GM18526 (cell line): ENCODE results near the gene THEM5.

Experiments
- POLR2A ChIP-seq: IDR thresholded peaks from 3 replicates; pipeline ENCODE4 v1.6.1; 2011; ENCODE audit not compliant: insufficient read length; ENCODE audit errors: extremely low read depth

The THEM5 gene

GRCh38 chr1:151815716-151816327, 37.7 kb downstream of the THEM5 start:
- TF ChIP-seq POLR2A = no peak

- no peak for TF ChIP-seq POLR2A
Observed at GRCh38 chr1:151814971-151815545, 38.5 kb downstream of the THEM5 start.

- no peak for TF ChIP-seq POLR2A
Observed at GRCh38 chr1:151814426-151814825, 39.1 kb downstream of the THEM5 start.

- TF ChIP-seq POLR2A = no peak
Observed at GRCh38 chr1:151813271-151813977, 40.1 kb downstream of the THEM5 start.

GRCh38 chr1:151811181-151811580, 42.3 kb downstream of the THEM5 start:
- TF ChIP-seq POLR2A = no peak

GRCh38 chr1:151809985-151810556, 43.4 kb downstream of the THEM5 start:
- TF ChIP-seq POLR2A = no peak

GRCh38 chr1:151809290-151809984, 44.1 kb downstream of the THEM5 start:
- TF ChIP-seq POLR2A = no peak

- no peak for TF ChIP-seq POLR2A
Observed at GRCh38 chr1:151807766-151808165, 45.7 kb downstream of the THEM5 start.

GRCh38 chr1:151807131-151807530, 46.4 kb downstream of the THEM5 start:
- TF ChIP-seq POLR2A = no peak

- no peak for TF ChIP-seq POLR2A
Observed at GRCh38 chr1:151806170-151806569, 47.3 kb downstream of the THEM5 start.

GRCh38 chr1:151805066-151805820, 48.3 kb downstream of the THEM5 start, which contains the start of gene LINGO4:
LINGO4 (minus strand) TSS chr1:151805419; CDS start chr1:151802704, 2,715 bp downstream.
- no peak for TF ChIP-seq POLR2A

GRCh38 chr1:151803915-151804314, 49.6 kb downstream of the THEM5 start:
- no peak for TF ChIP-seq POLR2A

- no peak for TF ChIP-seq POLR2A
Observed at GRCh38 chr1:151803164-151803563, 50.3 kb downstream of the THEM5 start.

GRCh38 chr1:151802372-151802771, 51.1 kb downstream of the THEM5 start:
- TF ChIP-seq POLR2A = no peak

- TF ChIP-seq POLR2A = no peak
Observed at GRCh38 chr1:151801846-151802245, 51.7 kb downstream of the THEM5 start.
